ENCODE data around the gene POGLUT3.

POGLUT3 gene

DNA sequence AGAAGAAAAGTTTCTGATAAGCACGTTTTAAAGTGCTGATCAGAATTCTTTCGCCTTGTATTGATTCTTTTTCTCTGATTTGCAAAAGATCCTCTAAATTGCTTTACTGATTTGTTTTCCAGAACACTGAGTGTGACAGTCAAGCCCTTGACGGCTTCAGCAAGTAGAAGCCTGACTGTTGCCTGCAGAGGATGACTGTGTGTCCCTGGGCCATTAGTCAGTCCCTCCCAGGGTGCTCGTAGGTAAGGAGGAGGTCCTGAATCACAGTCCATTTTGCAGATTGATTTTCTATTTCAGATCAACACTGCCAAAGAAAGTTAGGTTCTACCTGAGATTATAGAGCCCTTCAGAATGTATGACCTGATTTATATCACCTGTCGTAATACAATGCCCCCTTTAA is 38.6 kb upstream of the POGLUT3 start:
- TF ChIP-seq, protein P1, sequence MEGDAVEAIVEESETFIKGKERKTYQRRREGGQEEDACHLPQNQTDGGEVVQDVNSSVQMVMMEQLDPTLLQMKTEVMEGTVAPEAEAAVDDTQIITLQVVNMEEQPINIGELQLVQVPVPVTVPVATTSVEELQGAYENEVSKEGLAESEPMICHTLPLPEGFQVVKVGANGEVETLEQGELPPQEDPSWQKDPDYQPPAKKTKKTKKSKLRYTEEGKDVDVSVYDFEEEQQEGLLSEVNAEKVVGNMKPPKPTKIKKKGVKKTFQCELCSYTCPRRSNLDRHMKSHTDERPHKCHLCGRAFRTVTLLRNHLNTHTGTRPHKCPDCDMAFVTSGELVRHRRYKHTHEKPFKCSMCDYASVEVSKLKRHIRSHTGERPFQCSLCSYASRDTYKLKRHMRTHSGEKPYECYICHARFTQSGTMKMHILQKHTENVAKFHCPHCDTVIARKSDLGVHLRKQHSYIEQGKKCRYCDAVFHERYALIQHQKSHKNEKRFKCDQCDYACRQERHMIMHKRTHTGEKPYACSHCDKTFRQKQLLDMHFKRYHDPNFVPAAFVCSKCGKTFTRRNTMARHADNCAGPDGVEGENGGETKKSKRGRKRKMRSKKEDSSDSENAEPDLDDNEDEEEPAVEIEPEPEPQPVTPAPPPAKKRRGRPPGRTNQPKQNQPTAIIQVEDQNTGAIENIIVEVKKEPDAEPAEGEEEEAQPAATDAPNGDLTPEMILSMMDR (IDR thresholded peaks at IDR 0.05; ENCODE audit: low read depth, low read length): no peak
- H3K4me3 ChIP-seq (replicated peaks in 1 of 2; ENCODE audit: low read depth in 2 of 2, low read length in 2 of 2): no peak overlapping the region
- no peak for DNase-seq (ENCODE audit: low read depth in 2 of 2)

DNA sequence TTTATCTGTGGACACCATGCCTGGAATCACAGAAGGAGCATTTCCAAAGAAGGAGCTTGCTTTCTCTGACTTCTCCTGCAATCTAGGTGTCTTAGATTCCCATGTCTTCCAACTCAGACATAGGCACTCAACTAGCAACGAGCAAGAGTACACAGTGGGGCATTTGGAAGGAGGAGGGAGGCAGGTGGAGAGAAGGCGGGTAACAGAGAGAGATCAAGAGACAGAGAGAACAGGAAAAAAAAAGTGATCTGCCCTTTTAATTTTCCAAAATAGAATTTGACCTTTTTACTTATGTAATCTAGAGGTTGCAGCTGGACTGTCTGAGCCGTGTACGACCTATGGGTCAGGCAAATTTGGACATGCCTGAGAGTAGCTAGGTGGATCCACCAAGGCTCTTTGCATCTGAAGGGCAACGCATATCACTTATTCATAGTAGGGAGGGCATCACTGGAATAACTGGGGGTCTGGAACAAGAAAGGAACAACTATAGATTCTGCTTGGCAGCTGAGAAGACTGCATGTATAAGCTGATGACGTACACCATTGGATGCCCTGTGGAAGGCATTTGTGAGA is 37.3 kb upstream of the POGLUT3 start:
- no peak for DNase-seq (ENCODE audit: low read depth in 2 of 2)
- TF ChIP-seq, protein P1 (IDR thresholded peaks at IDR 0.05; ENCODE audit: low read depth, low read length): no peak
- no peak overlapping the region for H3K4me3 ChIP-seq (replicated peaks in 1 of 2; ENCODE audit: low read depth in 2 of 2, low read length in 2 of 2)

DNA sequence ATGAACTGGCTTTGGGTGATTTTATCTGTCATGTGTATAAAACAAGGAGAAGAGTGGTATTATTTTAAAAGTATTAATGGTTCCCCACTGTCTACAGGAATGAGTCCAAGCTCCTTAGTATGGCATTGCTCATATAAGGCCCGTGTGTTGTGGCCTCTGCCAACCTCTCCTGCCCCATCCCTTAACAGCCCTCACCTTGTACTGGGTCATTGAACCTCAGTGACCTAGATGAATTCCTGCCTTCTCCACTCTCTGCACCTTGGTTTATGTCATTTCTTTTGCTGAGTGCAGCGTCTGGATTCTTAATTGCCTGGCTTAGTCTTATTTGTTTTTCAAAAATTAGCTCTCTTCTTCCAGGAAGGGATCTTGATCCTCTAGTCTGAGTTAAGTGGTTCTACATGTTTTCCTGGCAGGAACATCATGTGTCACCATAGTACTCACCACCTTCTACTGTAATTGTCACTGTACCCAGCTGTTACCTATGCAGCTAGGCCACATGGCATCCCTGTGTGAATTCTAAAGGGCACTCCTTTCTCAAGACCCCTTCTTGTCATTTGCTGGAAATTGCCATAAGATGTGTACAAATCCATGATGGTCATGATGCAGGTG is 36.2 kb upstream of the POGLUT3 start:
- TF ChIP-seq, protein P1 (IDR thresholded peaks at IDR 0.05; ENCODE audit: low read depth, low read length): no peak
- no peak overlapping the region for H3K4me3 ChIP-seq (replicated peaks in 1 of 2; ENCODE audit: low read depth in 2 of 2, low read length in 2 of 2)
- no peak for DNase-seq (ENCODE audit: low read depth in 2 of 2)

DNA sequence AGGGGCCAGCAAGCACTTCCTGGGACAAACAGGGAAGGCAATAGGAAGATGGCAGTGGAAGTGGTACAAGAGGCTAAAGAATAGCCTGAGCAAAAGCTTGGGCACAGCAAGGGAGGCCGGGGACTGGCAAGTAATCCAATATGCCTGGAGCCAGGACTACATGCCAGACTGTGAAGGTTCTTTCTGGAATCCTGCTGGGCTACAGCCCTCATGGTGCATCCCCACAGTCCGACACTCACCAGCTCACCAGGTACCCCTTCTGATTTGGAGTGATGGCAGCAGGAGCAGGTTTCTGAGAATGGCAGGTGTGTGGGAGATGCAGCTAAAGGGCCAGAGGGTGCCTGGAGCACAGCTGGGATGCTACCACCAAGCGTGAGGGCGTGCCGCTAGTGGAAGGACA is 32.2 kb upstream of the POGLUT3 start:
- TF ChIP-seq, protein P1 (IDR thresholded peaks at IDR 0.05; ENCODE audit: low read depth, low read length): no peak
- H3K4me3 ChIP-seq (replicated peaks in 1 of 2; ENCODE audit: low read depth in 2 of 2, low read length in 2 of 2): no peak overlapping the region
- DNase-seq (ENCODE audit: low read depth in 2 of 2): no peak

DNA sequence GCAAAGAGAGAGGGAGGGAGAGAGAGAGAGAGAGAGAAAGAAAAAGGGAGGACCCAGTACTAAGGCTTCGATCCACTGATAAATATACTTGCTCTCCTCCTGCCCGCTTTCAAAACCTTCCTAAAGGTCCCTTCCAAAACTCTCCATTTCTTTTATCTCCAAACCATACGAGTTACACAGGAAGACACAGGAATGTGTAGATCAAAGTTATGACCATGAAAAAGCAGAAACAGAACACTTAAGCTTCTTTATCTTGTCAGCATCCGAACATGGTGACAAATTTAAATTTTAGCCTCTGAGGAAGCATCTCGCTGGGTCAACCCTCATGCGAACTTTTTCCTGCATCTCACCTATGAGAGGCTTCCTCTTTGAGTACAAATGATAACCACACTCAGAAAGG is 29.2 kb upstream of the POGLUT3 start:
- DNase-seq (ENCODE audit: low read depth in 2 of 2): no peak
- TF ChIP-seq, protein P1 (IDR thresholded peaks at IDR 0.05; ENCODE audit: low read depth, low read length): no peak
- H3K4me3 ChIP-seq (replicated peaks in 1 of 2; ENCODE audit: low read depth in 2 of 2, low read length in 2 of 2): no peak overlapping the region

DNA sequence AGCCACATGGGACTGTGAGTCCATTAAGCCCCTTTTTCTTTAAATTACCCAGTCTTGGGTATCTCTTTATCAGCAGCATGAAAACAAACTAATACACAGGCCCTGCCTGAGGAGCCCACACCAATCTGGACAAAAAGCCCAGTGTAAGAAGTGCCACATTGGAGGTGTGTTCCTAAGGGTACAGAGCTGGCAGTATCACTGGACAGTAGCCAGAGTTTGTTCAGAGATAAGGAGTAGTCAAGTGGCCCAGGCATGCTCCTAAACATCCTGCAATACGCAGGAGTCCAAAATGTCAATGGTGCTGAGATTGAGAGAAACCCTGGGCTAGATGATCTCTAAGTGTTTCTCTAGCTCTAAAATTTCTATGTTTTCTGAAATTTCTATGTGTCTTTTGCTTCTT is 27.0 kb upstream of the POGLUT3 start:
- DNase-seq (ENCODE audit: low read depth in 2 of 2): no peak
- TF ChIP-seq, protein P1 (IDR thresholded peaks at IDR 0.05; ENCODE audit: low read depth, low read length): no peak
- no peak overlapping the region for H3K4me3 ChIP-seq (replicated peaks in 1 of 2; ENCODE audit: low read depth in 2 of 2, low read length in 2 of 2)

DNA sequence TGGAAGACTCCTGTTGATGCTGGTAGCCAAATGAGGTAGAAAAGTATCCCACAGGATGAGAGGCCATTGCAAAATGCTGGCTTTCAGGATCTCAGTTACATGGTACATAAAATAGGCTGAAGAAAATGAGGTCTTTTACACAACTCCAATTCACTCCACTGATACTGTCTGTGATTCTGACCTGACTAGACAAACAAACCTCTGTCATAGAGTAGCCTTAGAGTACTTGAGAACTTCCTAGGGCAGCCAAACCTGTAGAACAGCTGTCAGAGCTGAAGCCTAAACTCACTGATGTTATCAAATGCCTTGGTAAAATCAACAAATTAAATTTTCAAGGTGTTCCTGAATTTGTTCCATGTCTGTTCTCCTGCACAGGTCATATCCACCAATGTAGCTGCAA is 26.2 kb upstream of the POGLUT3 start:
- DNase-seq (ENCODE audit: low read depth in 2 of 2): no peak
- TF ChIP-seq, protein P1 (IDR thresholded peaks at IDR 0.05; ENCODE audit: low read depth, low read length): no peak
- H3K4me3 ChIP-seq (replicated peaks in 1 of 2; ENCODE audit: low read depth in 2 of 2, low read length in 2 of 2): no peak overlapping the region
